Measurements from ENCODE around the gene NUMA1.

GRCh38 chr11:71999798-72000197 is 80.5 kb downstream of the NUMA1 start:
- TF ChIP-seq CTCF (IDR thresholded peaks at IDR 0.05; ENCODE audit: insufficient read depth, low read length) (no peak), POLR2AphosphoS5 (IDR thresholded peaks at IDR 0.05; ENCODE audit: low read depth) (no peak), GABPA (IDR thresholded peaks at IDR 0.05; ENCODE audit: low read depth) (no peak)

All from HL-60 (cell line).